Measurements from ENCODE around the gene SMIM11.

GRCh38 chr21:34354836-34355235 is 20.5 kb upstream of the SMIM11 start:
- TF ChIP-seq REST (IDR thresholded peaks at IDR 0.05; ENCODE audit: insufficient read depth in 1 of 2, low read depth in 2 of 2, low read length in 2 of 2) (no peak), TAF1 (IDR thresholded peaks at IDR 0.05; ENCODE audit: borderline replicate concordance, insufficient read depth, low read length) (no peak), POLR2AphosphoS5 (IDR thresholded peaks at IDR 0.05; ENCODE audit: low read depth, low read length) (no peak), SIN3A (IDR thresholded peaks at IDR 0.05; ENCODE audit: borderline replicate concordance, insufficient read depth, low read length) (no peak), FOXP2 (optimal IDR thresholded peaks at IDR 0.05; ENCODE audit: borderline replicate concordance, extremely low read depth, extremely low read length, insufficient read depth) (no peak)
